ENCODE data around the gene STK38L. TPM values are rescaled to one million over a fixed set of nuclear protein-coding genes. Genes with fewer than 3 reads are reported as not detected.

Gene STK38L
- total RNA-seq, 1 donor, result 38.9 TPM

DNA sequence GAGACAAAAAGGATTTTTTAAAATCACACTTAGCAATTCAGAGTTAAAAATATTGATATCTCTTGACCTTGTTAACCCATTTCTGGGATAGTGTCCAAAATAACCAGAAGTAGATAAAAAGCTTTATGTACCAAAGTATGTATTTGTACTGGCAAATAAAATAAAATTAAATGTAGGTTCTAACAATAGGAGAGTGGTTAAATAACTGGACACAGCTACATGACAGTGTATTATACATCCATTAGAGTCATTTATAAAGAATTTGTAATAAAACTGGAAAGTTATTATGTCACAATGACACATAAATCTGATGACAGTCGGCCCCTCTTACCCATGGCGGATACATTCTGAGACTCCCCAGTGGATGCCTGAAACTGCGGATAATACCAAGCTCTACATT, 122.5 kb downstream of the STK38L start:
- H3K4me3 ChIP-seq (ENCODE audit: low read depth, low read length), result no peak overlapping the region
- no peak for DNase-seq (ENCODE audit: low read depth)
- TF ChIP-seq, protein P1, sequence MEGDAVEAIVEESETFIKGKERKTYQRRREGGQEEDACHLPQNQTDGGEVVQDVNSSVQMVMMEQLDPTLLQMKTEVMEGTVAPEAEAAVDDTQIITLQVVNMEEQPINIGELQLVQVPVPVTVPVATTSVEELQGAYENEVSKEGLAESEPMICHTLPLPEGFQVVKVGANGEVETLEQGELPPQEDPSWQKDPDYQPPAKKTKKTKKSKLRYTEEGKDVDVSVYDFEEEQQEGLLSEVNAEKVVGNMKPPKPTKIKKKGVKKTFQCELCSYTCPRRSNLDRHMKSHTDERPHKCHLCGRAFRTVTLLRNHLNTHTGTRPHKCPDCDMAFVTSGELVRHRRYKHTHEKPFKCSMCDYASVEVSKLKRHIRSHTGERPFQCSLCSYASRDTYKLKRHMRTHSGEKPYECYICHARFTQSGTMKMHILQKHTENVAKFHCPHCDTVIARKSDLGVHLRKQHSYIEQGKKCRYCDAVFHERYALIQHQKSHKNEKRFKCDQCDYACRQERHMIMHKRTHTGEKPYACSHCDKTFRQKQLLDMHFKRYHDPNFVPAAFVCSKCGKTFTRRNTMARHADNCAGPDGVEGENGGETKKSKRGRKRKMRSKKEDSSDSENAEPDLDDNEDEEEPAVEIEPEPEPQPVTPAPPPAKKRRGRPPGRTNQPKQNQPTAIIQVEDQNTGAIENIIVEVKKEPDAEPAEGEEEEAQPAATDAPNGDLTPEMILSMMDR (IDR thresholded peaks at IDR 0.05; ENCODE audit: insufficient read depth, low read depth, low read length), result no peak

DNA sequence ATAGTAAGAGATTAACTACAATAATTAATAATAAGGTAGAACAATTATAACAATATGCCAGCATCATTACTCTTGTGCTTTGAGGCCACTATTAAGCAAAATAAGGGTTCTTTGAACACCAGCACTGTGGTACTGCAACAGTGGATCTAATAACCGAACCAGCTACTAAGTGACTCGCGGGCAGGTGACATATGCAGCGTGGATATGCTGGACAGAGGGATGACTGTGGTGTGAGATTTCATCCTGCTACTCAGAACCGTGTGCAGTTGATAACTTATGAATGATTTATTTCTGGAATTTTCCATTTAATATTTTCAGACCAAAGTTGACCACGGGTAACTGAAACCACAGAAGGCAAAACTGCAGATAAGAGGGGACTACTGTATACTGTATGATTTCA, 123.0 kb downstream of the STK38L start:
- DNase-seq (ENCODE audit: low read depth), result no peak
- TF ChIP-seq, protein P1 (IDR thresholded peaks at IDR 0.05; ENCODE audit: insufficient read depth, low read depth, low read length), result no peak
- no peak overlapping the region for H3K4me3 ChIP-seq (ENCODE audit: low read depth, low read length)

Other genes starting within 250 kb of the STK38L start
- 62.5 and 105 TPM in 2 replicates for gene TM7SF3, start 229.9 kb upstream of the STK38L start, total RNA-seq
- 37.4 and 84.6 TPM in 2 replicates for gene MED21, start 221.7 kb upstream of the STK38L start, total RNA-seq
- not detected in 2 replicates for gene C12orf71, start 161.7 kb upstream of the STK38L start, total RNA-seq
- 20.0 and 21.6 TPM in 2 replicates for gene BMAL2, start 88.5 kb downstream of the STK38L start, total RNA-seq
- gene SMCO2, start 202.4 kb downstream of the STK38L start, total RNA-seq, result under 0.01 TPM in 1 of 2 replicates, not detected in the other

Data from fibroblast of villous mesenchyme (primary cell).